Lower leg skin (tissue), 3 donors: ENCODE measurements around the gene RPL36.

Experiments
- CTCF ChIP-seq, 3 donors: fragments of 450-650 bp; IDR thresholded peaks; one replicate each; pipeline ENCODE4 v1.5.1; 2016; ENCODE audit warnings: antibody characterized with exemption in 3 of 3, mild to moderate bottlenecking in 3 of 3, moderate library complexity in 2 of 3
- POLR2A ChIP-seq, 2 donors: fragments of 450-650 bp; IDR thresholded peaks; one replicate each; pipeline ENCODE4 v1.6.1; 2016 to 2017; ENCODE audit warnings: antibody characterized with exemption in 2 of 2, mild to moderate bottlenecking in 1 of 2, moderate library complexity in 1 of 2

GRCh38 chr19:5680437-5681368 lies 9.4 kb upstream of the RPL36 start, which contains the start of the genes HSD11B1L and MICOS13:
- TF ChIP-seq CTCF (IDR thresholded peaks at IDR 0.05) (no peak), POLR2A (IDR thresholded peaks at IDR 0.05) (no peak)
